HEK293 (cell line): ENCODE measurements around the gene CYP1A1.
A peak's percentile ranks its signal among the peaks of the same experiment; 100 is the strongest.

Experiments used
- CTCF ChIA-PET: fragments of 350-600 bp; formaldehyde crosslinking; extraction: SDS; loops from one replicate; lab custom pipeline; 2021; ENCODE audit warnings: antibody characterized with exemption; lab: Yijun Ruan, JAX
- POLR2A ChIA-PET: fragments of 300-600 bp; formaldehyde crosslinking; extraction: SDS; loops from one replicate; lab custom pipeline; 2020; ENCODE audit warnings: antibody characterized with exemption, inconsistent platforms; lab: Yijun Ruan, JAX
- H3K27ac ChIP-seq: fragments of 200-500 bp; sonication (Bioruptor generic); 2 replicates; pipeline ENCODE4 v1.5.1; 2014; ENCODE audit warnings: low read depth, low read length, control low read depth, inconsistent platforms; ENCODE audit errors: extremely low read depth
- H3K36me3 ChIP-seq, 2 experiments: fragments of 200-500 bp in 1 of 2; sonication (Bioruptor generic) in 1 of 2; 1 replicate in 1 of 2; 2 replicates in 1 of 2; pipeline ENCODE4 v1.5.1; 2014 to 2017; ENCODE audit warnings: inconsistent platforms in 2 of 2, low read length in 2 of 2; ENCODE audit not compliant: control insufficient read depth in 2 of 2, insufficient read depth in 1 of 2
- H3K4me1 ChIP-seq: fragments of 200-500 bp; sonication (Bioruptor generic); 2 replicates; pipeline ENCODE4 v1.5.1; 2014; ENCODE audit warnings: mild to moderate bottlenecking, low read length, inconsistent platforms; ENCODE audit not compliant: control insufficient read depth, insufficient read depth
- H3K4me3 ChIP-seq: 2 replicates; pipeline ENCODE4 v1.5.1; 2011; ENCODE audit warnings: low read depth, mild to moderate bottlenecking, control low read depth, low read length, moderate library complexity
- H3K9me3 ChIP-seq: fragments of 200-500 bp; sonication (Bioruptor generic); 2 replicates; pipeline ENCODE4 v1.5.1; 2014; ENCODE audit warnings: low read depth, low read length, inconsistent platforms; ENCODE audit not compliant: control insufficient read depth, insufficient read depth
- BCL11A ChIP-seq: fragments of 450-650 bp; formaldehyde crosslinking; IDR thresholded peaks from 2 replicates; pipeline ENCODE4 v1.5.1; 2016; ENCODE audit warnings: low read depth, missing biosample characterization, missing genetic modification characterization
- GLI4 ChIP-seq: fragments of 450-650 bp; formaldehyde crosslinking; IDR thresholded peaks from 2 replicates; pipeline ENCODE4 v1.5.1; 2016; ENCODE audit warnings: missing biosample characterization, missing genetic modification characterization
- KLF10 ChIP-seq: fragments of 450-650 bp; IDR thresholded peaks from 2 replicates; pipeline ENCODE4 v1.5.1; 2018; ENCODE audit warnings: missing biosample characterization, mild to moderate bottlenecking, missing genetic modification characterization
- MZF1 ChIP-seq: fragments of 450-650 bp; formaldehyde crosslinking; IDR thresholded peaks from 2 replicates; pipeline ENCODE4 v1.5.1; 2017; ENCODE audit warnings: missing biosample characterization, missing genetic modification characterization, borderline replicate concordance
- PRDM2 ChIP-seq: fragments of 450-650 bp; formaldehyde crosslinking; IDR thresholded peaks from 2 replicates; pipeline ENCODE4 v1.5.1; 2016; ENCODE audit warnings: missing biosample characterization, missing genetic modification characterization, borderline replicate concordance
- RBAK ChIP-seq: fragments of 450-650 bp; formaldehyde crosslinking; IDR thresholded peaks from 2 replicates; pipeline ENCODE4 v1.5.1; 2016; ENCODE audit warnings: missing biosample characterization, missing genetic modification characterization
- YY1 ChIP-seq: fragments of 450-650 bp; formaldehyde crosslinking; IDR thresholded peaks from 2 replicates; pipeline ENCODE4 v1.5.1; 2018; ENCODE audit warnings: missing biosample characterization, missing genetic modification characterization
- YY2 ChIP-seq: fragments of 450-650 bp; formaldehyde crosslinking; IDR thresholded peaks from 2 replicates; pipeline ENCODE4 v1.5.1; 2016; ENCODE audit warnings: missing biosample characterization, missing genetic modification characterization
- ZBTB44 ChIP-seq: fragments of 450-650 bp; IDR thresholded peaks from 2 replicates; pipeline ENCODE4 v1.5.1; 2018; ENCODE audit warnings: missing biosample characterization, mild to moderate bottlenecking, missing genetic modification characterization
- ZBTB49 ChIP-seq: fragments of 450-650 bp; formaldehyde crosslinking; IDR thresholded peaks from 2 replicates; pipeline ENCODE4 v1.5.1; 2016; ENCODE audit warnings: missing biosample characterization, missing genetic modification characterization, low read depth
- ZNF146 ChIP-seq: fragments of 450-650 bp; formaldehyde crosslinking; IDR thresholded peaks from 2 replicates; pipeline ENCODE4 v1.5.1; 2016; ENCODE audit warnings: missing biosample characterization, missing genetic modification characterization
- ZNF202 ChIP-seq: fragments of 450-650 bp; formaldehyde crosslinking; IDR thresholded peaks from 2 replicates; pipeline ENCODE4 v1.5.1; 2016; ENCODE audit warnings: missing biosample characterization, missing genetic modification characterization, borderline replicate concordance
- ZNF211 ChIP-seq: fragments of 450-650 bp; formaldehyde crosslinking; IDR thresholded peaks from 2 replicates; pipeline ENCODE4 v1.5.1; 2016; ENCODE audit warnings: low read depth, missing biosample characterization, missing genetic modification characterization
- ZNF214 ChIP-seq: fragments of 450-650 bp; formaldehyde crosslinking; IDR thresholded peaks from 2 replicates; pipeline ENCODE4 v1.5.1; 2017; ENCODE audit warnings: missing biosample characterization, mild to moderate bottlenecking, missing genetic modification characterization, borderline replicate concordance
- ZNF292 ChIP-seq: fragments of 450-650 bp; formaldehyde crosslinking; IDR thresholded peaks from 2 replicates; pipeline ENCODE4 v1.5.1; 2016; ENCODE audit warnings: low read depth, missing biosample characterization, missing genetic modification characterization, borderline replicate concordance
- ZNF366 ChIP-seq: fragments of 450-650 bp; formaldehyde crosslinking; conservative IDR thresholded peaks from 2 replicates; pipeline ENCODE4 v1.5.1; 2016; ENCODE audit warnings: missing biosample characterization, missing genetic modification characterization
- ZNF513 ChIP-seq: fragments of 450-650 bp; IDR thresholded peaks from 2 replicates; pipeline ENCODE4 v1.5.1; 2018; ENCODE audit warnings: missing biosample characterization, missing genetic modification characterization
- ZNF561 ChIP-seq: fragments of 450-650 bp; IDR thresholded peaks from 2 replicates; pipeline ENCODE4 v1.5.1; 2018; ENCODE audit warnings: missing biosample characterization, missing genetic modification characterization, borderline replicate concordance
- ZNF610 ChIP-seq: fragments of 450-650 bp; formaldehyde crosslinking; IDR thresholded peaks from 2 replicates; pipeline ENCODE4 v1.5.1; 2016; ENCODE audit warnings: missing biosample characterization, missing genetic modification characterization, borderline replicate concordance
- ZNF654 ChIP-seq: fragments of 450-650 bp; formaldehyde crosslinking; IDR thresholded peaks from 2 replicates; pipeline ENCODE4 v1.5.1; 2016; ENCODE audit warnings: low read depth, missing biosample characterization, missing genetic modification characterization
- ZNF768 ChIP-seq: fragments of 450-650 bp; formaldehyde crosslinking; IDR thresholded peaks from 2 replicates; pipeline ENCODE4 v1.5.1; 2018; ENCODE audit warnings: missing biosample characterization, mild to moderate bottlenecking, missing genetic modification characterization
- ZNF776 ChIP-seq: fragments of 450-650 bp; formaldehyde crosslinking; IDR thresholded peaks from 2 replicates; pipeline ENCODE4 v1.5.0; 2017; ENCODE audit warnings: missing biosample characterization, missing genetic modification characterization, borderline replicate concordance
- ZSCAN18 ChIP-seq: fragments of 450-650 bp; formaldehyde crosslinking; IDR thresholded peaks from 2 replicates; pipeline ENCODE4 v1.5.1; 2016; ENCODE audit warnings: missing biosample characterization, missing genetic modification characterization

CYP1A1 gene

DNA sequence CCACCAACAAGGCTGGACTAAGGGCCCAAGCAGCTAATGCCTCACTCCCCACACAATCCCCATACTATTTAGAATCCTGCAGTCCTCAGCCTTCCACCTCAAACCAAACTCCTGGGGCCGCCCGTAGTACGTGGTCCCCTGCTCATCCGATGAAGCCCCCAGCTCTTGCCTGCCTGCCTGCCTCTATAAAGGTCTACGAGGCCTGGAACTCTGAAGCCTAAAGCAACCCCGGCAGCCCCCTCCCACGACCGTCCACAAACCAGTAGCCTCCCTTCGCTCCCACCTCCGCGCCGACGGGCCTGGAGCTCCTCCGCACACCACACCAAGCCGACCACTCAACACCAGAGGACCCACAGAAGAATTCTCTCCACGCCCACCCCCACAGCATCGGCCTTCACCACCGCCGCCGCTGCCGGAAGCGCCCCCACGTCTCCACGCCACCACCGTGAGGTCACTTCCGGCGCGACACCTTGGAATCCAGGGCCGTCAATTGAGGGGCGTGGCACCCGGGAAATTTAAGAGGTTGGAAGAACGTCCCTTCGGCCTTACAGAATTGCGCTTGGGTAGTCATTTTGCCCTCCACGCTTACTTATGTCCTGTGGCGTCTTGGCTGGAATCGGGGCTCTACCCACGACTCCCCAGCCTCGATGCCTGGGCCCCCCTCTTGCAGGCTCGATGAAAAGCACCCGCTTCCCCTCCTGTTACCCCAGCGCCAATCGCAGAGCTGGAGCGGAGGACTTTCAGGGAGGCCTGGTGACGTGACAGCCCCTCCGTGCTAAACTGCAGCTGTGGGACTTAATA, 29.5 kb downstream of the CYP1A1 start, which contains the start of gene EDC3:
EDC3 (minus strand) TSS at position 428 of the 801 bp plus-strand sequence. CDS start 20,900 bp downstream, outside the sequence.
- ChIA-PET CTCF (interaction anchor here (0.7 to 2.3 kb wide), 7 partner anchors 30 to 150 kb away, joined by 3 to 11 read pairs (median 3); partner anchors contain the start of gene CYP1A1), POLR2A (interaction anchor here (0.5 to 1.2 kb wide), 5 partner anchors 12 to 306 kb away, joined by 3 to 5 read pairs (median 3); no protein-coding TSS in a partner anchor)
- Histone ChIP-seq H3K4me1 (peaks cover 5% of the 10 kb centered on the region; the same call in 1 of the 2 replicates), H3K27ac (peak within 1 kb of the TSS; percentile 76), H3K36me3 (peaks cover 2 to 3% of the 10 kb centered on the region in 2 experiments; a peak in 2 of 3 replicates), H3K9me3 (no peaks in the 10 kb centered on the region), H3K4me3 (peak within 1 kb of the TSS; percentile 85)
- TF ChIP-seq BCL11A = no peak
- TF ChIP-seq ZNF561 = no peak
- TF ChIP-seq RBAK (tag by site-specific recombination) = no peak
- no peak for TF ChIP-seq ZSCAN18
- TF ChIP-seq ZNF366 (tag by site-specific recombination) = no peak; the same call in 1 of the 2 replicates
- TF ChIP-seq ZNF214 (tag by site-specific recombination) = no peak
- 0 out of 2 replicates have a peak, but pooled peaks have one; percentile 14 for TF ChIP-seq ZNF610 (tag by site-specific recombination)
- no peak for TF ChIP-seq GLI4
- no peak for TF ChIP-seq ZNF776 (tag by site-specific recombination)
- TF ChIP-seq ZNF146 (tag by site-specific recombination) = no peak
- TF ChIP-seq YY2 (tag by site-specific recombination) = peak; percentile 67
- no peak for TF ChIP-seq ZNF211 (tag by site-specific recombination)
- no peak for TF ChIP-seq MZF1 (tag by site-specific recombination)
- no peak for TF ChIP-seq ZNF654 (tag by site-specific recombination)
- no peak; the same call in 1 of the 2 replicates for TF ChIP-seq ZNF768 (tag by site-specific recombination)
- TF ChIP-seq KLF10 (tag by site-specific recombination) = peak; percentile 91
- TF ChIP-seq ZBTB49 (tag by site-specific recombination) = no peak
- no peak for TF ChIP-seq ZBTB44 (tag by site-specific recombination)
- no peak; the same call in 1 of the 2 replicates for TF ChIP-seq YY1 (tag by site-specific recombination)
- TF ChIP-seq ZNF513 (tag by site-specific recombination) = no peak
- no peak for TF ChIP-seq ZNF292 (tag by site-specific recombination)
- TF ChIP-seq ZNF202 (tag by site-specific recombination) = no peak
- TF ChIP-seq PRDM2 = no peak
